HG03196 (cell line): Measurements from ENCODE around the gene BCL2L11.

Source experiments
- ATAC-seq: cut with Tn5 transposase; IDR thresholded peaks from one replicate; pipeline ENCODE4 v1.9.1; 2021; ENCODE audit not compliant: unreplicated experiment

The BCL2L11 gene

DNA sequence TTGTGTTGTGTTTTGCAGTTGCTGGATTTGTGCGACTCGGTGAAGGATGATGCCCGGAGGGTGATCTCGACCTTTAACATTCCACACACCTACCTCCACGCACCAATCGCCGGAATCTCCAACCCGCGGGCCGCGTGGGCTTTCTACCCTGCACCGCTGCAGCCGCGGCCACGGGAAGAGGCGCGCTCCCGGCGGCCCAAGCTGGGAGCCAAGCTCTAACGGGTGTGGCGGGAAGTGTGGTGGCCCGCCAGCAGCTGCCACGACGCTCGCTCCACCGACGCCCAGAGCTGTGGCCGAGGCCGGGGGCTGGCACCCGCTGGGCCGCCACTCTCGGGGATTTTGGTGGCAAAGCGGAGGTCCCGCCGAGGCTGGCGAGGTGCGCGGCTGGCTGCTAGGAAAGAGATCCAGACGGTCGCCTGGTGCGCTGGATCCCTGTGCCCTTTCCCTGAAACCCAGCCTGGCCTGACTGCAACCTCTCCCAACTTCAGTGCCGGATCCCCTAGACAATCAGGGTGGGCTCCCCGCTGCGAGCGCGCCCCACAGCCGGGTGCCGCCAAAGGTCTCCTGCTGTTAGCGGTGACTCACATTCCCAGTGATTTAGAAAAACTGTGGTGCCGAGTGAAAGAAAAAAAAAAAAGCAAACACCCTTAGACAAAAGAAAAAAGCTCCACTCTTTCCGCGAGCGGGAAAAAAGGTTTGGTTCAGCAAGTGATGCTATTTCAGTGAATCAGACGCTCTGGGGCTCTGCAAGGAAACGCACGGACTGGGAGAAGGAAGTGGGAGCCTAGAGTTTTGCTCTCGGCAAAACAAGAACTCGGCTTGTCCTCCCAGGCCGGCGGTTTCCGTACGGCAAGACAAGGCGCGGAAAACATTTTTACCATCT lies 2.9 kb upstream of the BCL2L11 start:
- no peak for ATAC-seq

DNA sequence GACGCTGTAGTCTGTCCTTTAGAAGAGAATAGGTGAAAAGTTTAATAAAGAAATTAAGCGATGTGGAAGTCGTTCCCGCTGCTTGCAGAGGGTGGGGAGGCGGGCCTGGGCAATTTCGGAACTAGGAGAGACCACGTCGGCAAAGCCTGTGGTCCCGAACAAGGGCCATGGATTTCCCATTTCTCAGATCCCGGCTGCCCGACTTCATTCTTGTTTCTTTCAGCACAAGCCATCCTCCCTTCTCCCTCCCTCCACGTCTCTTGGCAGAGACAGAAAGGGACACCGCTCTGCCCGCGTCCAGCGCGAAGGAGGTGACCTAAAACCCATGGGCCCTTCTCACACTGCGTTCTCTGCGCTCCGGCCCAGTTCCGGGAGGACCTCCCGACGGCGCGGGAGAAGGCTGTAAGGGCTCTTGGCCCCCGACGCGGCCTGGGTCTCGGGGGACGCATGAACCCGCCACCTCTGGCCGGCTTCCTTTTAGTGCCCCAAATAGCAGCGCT lies 2.2 kb upstream of the BCL2L11 start:
- no peak for ATAC-seq

GRCh38 chr2:111118981-111119821 lies 1.5 kb upstream of the BCL2L11 start:
- ATAC-seq: no peak

- no peak for ATAC-seq
Measured at GRCh38 chr2:111119822-111120252, 877 bp upstream of the BCL2L11 start.

DNA sequence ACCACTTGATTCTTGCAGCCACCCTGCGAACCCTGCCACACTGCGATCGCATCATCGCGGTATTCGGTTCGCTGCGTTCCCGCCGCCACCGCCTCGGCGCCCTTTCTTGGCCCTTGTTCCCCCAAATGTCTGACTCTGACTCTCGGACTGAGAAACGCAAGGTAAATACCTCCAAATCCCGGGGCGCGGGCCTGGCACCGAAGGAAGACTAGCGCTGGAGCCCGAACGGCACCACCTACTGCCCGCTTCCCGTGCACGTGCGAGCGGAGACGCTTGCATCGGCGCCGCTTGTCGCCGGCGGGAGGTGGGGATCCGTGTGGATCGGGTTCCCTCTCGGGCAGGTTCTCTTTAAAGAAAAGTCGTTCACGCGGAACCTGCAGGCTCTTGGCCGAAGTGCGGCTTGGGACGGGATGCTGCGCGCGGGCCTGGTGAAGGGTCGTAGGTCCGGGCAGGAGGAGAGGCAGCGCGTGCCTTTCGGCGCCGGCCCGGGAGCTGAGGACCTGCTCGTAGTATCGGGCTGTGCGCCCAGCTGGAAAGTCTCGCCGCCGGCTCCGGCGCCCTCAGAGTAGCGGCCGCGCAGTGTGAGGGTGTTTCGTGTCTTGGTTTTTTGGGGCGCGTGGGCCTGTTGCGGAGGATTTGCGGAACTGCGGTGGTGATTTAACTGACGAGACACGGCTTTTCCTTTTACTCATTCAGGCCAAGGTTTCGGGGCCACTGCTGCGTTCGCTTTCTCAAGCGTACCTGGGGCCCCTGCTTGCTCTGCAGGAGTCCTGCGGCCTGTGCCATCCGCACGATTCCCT lies 514 bp downstream of the BCL2L11 start:
- no peak for ATAC-seq

DNA sequence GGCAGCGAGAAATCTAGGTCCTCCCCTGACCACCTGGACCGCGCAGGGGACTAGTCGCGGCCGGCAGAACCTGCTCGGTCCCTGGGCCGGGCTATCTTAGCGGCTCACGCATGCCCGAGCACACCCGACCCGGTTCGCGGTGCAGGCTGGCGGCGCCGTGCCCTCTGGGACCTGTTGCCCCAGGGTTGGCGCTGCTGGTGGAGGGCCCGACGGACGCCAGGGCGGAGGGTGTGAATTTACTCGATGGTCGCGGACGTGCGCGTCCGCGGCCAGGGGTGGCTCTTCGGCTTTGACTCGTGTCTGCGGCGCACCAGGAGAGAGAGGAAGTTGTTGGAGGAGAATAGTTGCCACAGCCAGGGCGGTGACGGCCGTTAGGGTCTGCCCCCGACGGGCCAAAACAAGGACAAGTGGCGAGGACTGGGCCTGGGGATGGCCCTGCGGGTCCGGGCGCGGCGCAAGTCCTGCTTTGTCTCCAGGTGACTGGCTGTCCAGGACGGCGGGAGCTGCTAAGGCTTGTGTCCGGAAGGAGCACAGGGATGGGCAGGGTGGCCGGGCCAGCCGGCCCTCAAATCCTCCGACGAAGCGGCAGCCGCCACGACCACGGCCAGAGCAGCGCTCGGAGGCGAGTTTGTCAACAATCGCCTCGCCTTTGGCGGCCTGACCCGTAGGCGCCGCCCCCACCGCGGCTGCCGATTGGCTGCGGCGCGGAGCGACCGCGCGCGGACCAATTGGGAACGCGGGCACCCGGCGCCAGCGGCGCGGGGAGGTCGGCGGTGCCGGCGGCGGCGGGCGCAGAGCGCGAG lies 1.3 kb downstream of the BCL2L11 start:
- ATAC-seq: peak; percentile 35

DNA sequence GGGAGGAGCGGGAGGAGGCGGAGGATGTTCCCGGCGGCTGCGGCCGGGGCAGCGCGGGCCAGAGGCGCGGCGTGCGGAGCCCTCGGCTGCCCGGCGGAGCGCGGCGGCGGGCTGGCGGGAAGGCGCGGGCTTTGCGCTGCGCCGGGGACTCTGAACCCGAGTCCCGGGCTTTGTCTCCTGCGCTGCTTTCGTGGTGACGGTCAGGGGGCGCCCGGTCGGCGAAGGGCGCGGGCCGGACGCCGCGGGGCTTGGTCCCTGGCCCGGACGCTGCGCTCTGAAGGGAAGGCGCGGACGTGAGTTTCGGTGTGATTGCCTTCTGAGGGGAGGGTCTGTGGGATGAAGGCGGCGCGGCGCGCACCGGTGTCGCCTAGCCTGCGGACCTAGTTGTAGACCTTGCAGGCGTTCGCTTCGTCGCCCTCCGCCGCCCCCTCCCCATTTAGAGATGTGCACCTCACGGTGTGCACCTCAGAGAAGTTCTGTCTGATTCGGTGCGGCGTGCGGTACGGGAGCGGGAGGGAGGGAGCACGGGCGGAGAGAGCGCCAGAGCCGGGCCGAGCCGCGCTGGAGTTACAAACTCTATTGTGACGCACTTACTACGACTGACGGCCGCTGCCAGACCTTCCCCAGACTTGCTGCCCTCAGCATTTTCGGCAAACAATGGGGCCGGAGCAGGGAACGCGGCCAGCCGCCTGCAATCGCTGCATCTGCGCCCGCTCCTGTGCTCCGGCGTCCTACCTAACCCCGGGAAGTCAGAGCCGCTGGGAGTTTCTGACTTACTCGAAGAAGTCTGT lies 2.1 kb downstream of the BCL2L11 start:
- no peak for ATAC-seq

GRCh38 chr2:111123751-111124150 lies 3.0 kb downstream of the BCL2L11 start:
- ATAC-seq: no peak

DNA sequence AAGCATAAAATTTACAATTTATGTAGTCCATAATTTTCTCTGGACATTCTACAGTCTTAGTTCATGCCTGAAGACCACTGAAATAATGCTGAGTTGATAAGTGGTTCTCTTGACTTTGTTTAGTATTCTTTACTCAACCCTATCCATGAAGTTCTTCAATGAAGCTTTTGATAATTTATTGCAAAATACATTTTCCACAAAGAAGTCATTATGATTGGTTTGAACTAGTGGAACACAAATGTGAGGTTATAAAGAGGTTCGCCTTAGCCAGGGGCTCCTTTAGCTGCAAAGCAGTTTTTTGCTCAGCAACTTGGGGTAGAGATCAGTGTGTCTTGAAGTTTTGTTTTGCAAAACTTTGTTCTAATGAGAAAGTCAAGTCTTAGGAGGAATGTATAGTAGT lies 5.9 kb downstream of the BCL2L11 start:
- ATAC-seq: no peak

GRCh38 chr2:111127351-111127750 lies 6.6 kb downstream of the BCL2L11 start:
- ATAC-seq: no peak

GRCh38 chr2:111128096-111128495 lies 7.4 kb downstream of the BCL2L11 start:
- ATAC-seq: no peak

DNA sequence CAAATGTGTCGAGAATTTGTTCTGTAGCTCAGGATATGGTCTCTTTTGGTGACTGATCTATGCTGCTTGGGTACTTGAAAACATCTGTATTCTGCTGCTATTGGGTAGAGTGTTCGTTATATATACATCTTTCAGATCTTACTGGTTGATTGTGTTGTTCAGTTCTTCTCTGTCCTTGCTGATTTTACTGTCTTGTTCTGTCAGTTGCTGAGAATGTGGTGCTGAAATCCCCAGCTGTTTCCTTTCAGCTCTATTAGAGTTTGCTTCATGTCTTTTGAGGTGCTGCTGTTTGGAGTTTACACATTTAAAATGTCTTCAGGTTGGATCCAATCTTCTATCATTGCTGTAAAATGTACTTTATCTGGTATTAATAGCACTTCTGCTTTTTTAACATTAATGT lies 12.9 kb downstream of the BCL2L11 start:
- ATAC-seq: no peak

- no peak for ATAC-seq
Measured at GRCh38 chr2:111134055-111134454, 13.3 kb downstream of the BCL2L11 start.

DNA sequence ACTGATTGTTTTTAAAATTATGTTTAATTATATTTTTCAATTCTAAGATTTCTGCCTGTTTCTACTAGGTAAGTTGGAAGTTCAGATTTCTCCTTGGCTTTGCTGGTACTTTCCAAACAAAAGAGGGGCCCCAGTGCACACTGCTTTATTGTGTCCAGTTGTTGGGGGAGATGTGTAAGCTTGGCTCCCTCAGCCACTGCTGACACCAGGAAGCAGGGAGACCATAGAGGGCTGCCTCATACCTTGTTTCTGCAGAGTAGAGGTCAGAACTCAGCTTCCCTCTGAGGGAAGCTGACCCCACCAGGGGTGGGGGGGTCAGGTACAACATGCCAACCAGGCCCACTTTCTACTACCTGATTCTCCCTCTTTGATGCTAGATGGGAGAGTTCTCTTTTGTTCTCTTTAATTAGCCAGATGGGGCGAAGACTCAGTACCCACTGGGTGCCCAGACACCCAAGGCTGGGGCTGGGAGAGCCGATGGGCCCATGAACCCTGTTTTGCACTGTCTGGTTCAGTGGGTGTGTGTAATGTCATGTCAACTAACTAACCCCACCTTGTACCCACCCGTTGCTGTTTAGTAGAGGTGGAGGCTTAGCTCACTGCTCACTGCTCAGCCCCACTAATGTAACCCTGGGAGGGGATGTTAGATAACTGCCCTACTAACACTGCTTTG lies 14.7 kb downstream of the BCL2L11 start:
- no peak for ATAC-seq

DNA sequence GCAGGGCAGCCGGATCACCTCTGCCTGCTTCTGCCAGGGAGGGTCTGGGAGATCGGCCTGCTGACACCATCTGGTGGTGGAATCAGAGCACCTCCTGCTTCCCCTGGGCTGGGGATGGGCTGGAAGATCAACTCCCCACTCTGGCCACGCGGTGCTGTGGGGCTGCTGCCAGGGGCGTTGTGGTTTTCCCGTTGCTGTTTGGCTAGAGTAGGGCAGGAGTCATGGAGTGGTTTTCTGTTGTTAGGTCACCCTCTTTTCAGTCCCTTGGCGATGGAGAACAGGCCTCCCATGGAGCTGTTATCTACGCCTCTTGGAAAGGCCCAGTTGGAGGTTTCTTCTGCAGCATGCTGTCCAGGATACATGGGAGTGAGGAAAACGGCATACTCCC lies 15.2 kb downstream of the BCL2L11 start:
- ATAC-seq: no peak

GRCh38 chr2:111138839-111139238 lies 18.1 kb downstream of the BCL2L11 start:
- no peak for ATAC-seq

DNA sequence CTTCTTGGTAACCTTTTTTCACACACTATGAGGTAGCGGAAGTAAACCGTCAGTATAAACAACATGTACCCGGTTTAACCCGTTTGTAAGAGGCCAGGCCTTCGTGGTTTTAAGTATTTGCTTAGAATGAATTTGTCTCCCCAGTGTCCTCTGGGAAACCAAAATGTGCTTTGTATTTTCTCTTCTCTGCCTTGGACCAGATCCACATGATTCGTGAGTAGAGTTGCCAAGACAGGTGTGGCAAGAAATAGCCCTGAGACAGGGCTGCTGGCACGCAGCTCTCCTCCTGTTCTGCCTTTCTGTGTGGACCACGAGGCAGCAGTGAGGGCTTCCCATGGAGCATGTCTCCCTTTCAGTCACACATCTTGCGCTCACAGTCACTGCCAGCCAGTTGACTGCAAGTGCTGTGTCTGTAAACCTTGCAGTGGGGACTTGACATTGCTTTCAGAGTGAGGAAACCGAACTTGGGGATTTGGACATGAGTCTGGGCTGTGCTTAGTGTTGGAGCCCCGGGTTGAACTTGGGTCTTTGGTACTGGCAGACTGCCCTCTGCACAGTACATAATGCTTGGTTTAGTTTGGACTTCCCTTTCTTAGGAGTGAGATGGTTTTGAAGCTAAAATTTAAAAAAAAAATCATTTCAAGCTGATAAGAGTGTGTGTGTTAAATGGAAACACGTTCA lies 19.1 kb downstream of the BCL2L11 start:
- no peak for ATAC-seq

DNA sequence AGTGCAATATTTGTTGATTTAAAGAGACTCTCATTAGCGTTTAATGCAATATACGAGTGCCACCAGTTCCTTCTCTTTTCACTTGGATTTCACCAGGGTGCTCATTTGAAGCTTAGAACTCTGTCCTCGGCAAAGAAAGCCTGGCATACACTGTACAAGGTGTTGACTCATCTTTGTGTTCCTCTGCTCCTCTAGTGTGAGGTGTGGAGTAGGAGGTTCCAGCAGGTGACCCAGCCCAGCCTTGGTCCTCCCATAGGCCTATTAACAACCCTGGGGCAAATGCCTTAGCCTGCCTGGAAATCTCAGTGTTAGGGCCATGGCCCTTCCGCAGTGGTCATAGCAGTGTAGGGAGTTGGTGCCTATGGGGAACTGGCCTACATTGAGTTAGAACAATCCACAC lies 20.1 kb downstream of the BCL2L11 start:
- ATAC-seq: no peak
